OCI-LY3 (cell line): ENCODE results near the gene ULBP1.
A peak's percentile ranks its signal among the peaks of the same experiment; 100 is the strongest.

Source experiments
- H2AFZ ChIP-seq: fragments of 200-600, 300-600 bp; shearing (Covaris generic); 2 replicates; pipeline ENCODE4 v1.6.0; 2014; ENCODE audit warnings: antibody characterized with exemption, low read depth, low read length
- H3K27ac ChIP-seq: fragments of 200-600, 300-600 bp; sonication (generic); 2 replicates; pipeline ENCODE4 v1.5.1; 2014; ENCODE audit warnings: mild to moderate bottlenecking, low read length, moderate library complexity, mixed read lengths
- H3K27me3 ChIP-seq: fragments of 200-600, 300-600 bp; sonication (generic); 2 replicates; pipeline ENCODE4 v1.6.1; 2014; ENCODE audit warnings: low read depth, low read length, mixed read lengths
- H3K36me3 ChIP-seq: fragments of 200-600, 300-600 bp; sonication (generic); replicated peaks from 2 replicates; pipeline ENCODE3; 2014; ENCODE audit warnings: low read depth, low read length, mixed read lengths
- H3K4me1 ChIP-seq: fragments of 300-600, 200-600 bp; sonication (generic); 2 replicates; pipeline ENCODE4 v1.6.1; 2014; ENCODE audit warnings: low read length, mixed read lengths
- H3K4me2 ChIP-seq: fragments of 200-600, 300-600 bp; sonication (generic); 2 replicates; pipeline ENCODE4 v1.6.1; 2014; ENCODE audit warnings: low read length, mixed read lengths
- H3K4me3 ChIP-seq: fragments of 300-600, 200-600 bp; sonication (generic); 2 replicates; pipeline ENCODE4 v1.5.1; 2014; ENCODE audit warnings: antibody characterized with exemption, mild to moderate bottlenecking, low read length, moderate library complexity
- H3K79me2 ChIP-seq: fragments of 300-600, 200-600 bp; shearing (Covaris generic); 2 replicates; pipeline ENCODE4 v1.6.1; 2014; ENCODE audit warnings: mild to moderate bottlenecking, low read length, mixed read lengths
- H3K9ac ChIP-seq: fragments of 300-600, 200-600 bp; shearing (Covaris generic); 2 replicates; pipeline ENCODE4 v1.6.0; 2014; ENCODE audit warnings: mild to moderate bottlenecking, low read length, moderate library complexity
- H3K9me3 ChIP-seq: fragments of 200-600, 300-600 bp; shearing (Covaris generic); 2 replicates; pipeline ENCODE4 v1.6.1; 2014; ENCODE audit warnings: low read length, mixed read lengths; ENCODE audit not compliant: insufficient read depth
- H4K20me1 ChIP-seq: fragments of 200-600, 300-600 bp; sonication (generic); 2 replicates; pipeline ENCODE4 v1.6.1; 2016; ENCODE audit warnings: low read length, mixed read lengths; ENCODE audit not compliant: insufficient read depth
- CTCF ChIP-seq: fragments of 200-600, 300-600 bp; sonication (generic); IDR thresholded peaks from 2 replicates; pipeline ENCODE4 v1.5.1; 2014; ENCODE audit warnings: antibody characterized with exemption, low read length, low read depth
- EZH2phosphoT487 ChIP-seq: fragments of 200-600 bp; shearing (Covaris generic); IDR thresholded peaks from 2 replicates; pipeline ENCODE4 v1.6.1; 2018; ENCODE audit warnings: antibody characterized with exemption, mixed run types, low read depth

Gene ULBP1

GRCh38 chr6:149931501-149931900 is 32.2 kb upstream of the ULBP1 start:
- peaks cover 46% of the 10 kb centered on the region for H3K27me3 ChIP-seq
- no peak overlapping the region for H3K4me3 ChIP-seq

GRCh38 chr6:149933036-149933435 is 30.7 kb upstream of the ULBP1 start:
- H3K4me1 ChIP-seq = 0 out of 2 replicates have a peak, but pooled peaks cover 3% of the 10 kb centered on the region
- H3K9ac ChIP-seq = no peak overlapping the region
- no peaks in the 10 kb centered on the region for H3K9me3 ChIP-seq
- H3K27me3 ChIP-seq = peaks cover 54% of the 10 kb centered on the region
- H3K79me2 ChIP-seq = no peaks in the 10 kb centered on the region
- H3K4me3 ChIP-seq = no peak overlapping the region
- H3K36me3 ChIP-seq = no peaks in the 10 kb centered on the region
- no peak overlapping the region for H2AFZ ChIP-seq
- H3K27ac ChIP-seq = no peak overlapping the region
- H4K20me1 ChIP-seq = no peaks in the 10 kb centered on the region
- no peak for TF ChIP-seq EZH2phosphoT487
- no peak for TF ChIP-seq CTCF
- no peak overlapping the region for H3K4me2 ChIP-seq

More at GRCh38 chr6:149931501-149931900, 32.2 kb upstream of the ULBP1 start:
- Histone ChIP-seq H3K79me2 (no peaks in the 10 kb centered on the region), H3K36me3 (no peaks in the 10 kb centered on the region), H3K4me1 (no peaks in the 10 kb centered on the region), H3K9me3 (no peaks in the 10 kb centered on the region), H3K9ac (no peak overlapping the region), H4K20me1 (no peaks in the 10 kb centered on the region), H3K4me2 (no peak overlapping the region), H3K27ac (no peak overlapping the region), H2AFZ (no peak overlapping the region)
- TF ChIP-seq EZH2phosphoT487 (no peak), CTCF (no peak)

GRCh38 chr6:149933461-149933860 is 30.3 kb upstream of the ULBP1 start:
- H3K27ac ChIP-seq = no peak overlapping the region
- no peak overlapping the region for H3K9ac ChIP-seq
- H2AFZ ChIP-seq = no peak overlapping the region
- no peaks in the 10 kb centered on the region for H3K36me3 ChIP-seq
- no peak overlapping the region for H3K4me2 ChIP-seq
- H3K4me1 ChIP-seq = peaks cover 5% of the 10 kb centered on the region; the same call in 1 of the 2 replicates
- no peaks in the 10 kb centered on the region for H3K9me3 ChIP-seq
- H3K79me2 ChIP-seq = no peaks in the 10 kb centered on the region
- H3K27me3 ChIP-seq = peaks cover 56% of the 10 kb centered on the region
- H4K20me1 ChIP-seq = no peaks in the 10 kb centered on the region
- no peak for TF ChIP-seq EZH2phosphoT487
- no peak for TF ChIP-seq CTCF
- no peak overlapping the region for H3K4me3 ChIP-seq

GRCh38 chr6:149934249-149935156 is 29.2 kb upstream of the ULBP1 start:
- no peak overlapping the region for H3K27ac ChIP-seq
- peaks cover 12% of the 10 kb centered on the region for H3K4me1 ChIP-seq
- no peak overlapping the region for H3K9ac ChIP-seq
- no peaks in the 10 kb centered on the region for H3K79me2 ChIP-seq
- no peaks in the 10 kb centered on the region for H4K20me1 ChIP-seq
- H3K4me2 ChIP-seq = peak overlapping the region; percentile 24
- no peaks in the 10 kb centered on the region for H3K9me3 ChIP-seq
- TF ChIP-seq EZH2phosphoT487 (no peak), CTCF (peak; percentile 66)
- peaks cover 50% of the 10 kb centered on the region for H3K27me3 ChIP-seq
- 0 out of 2 replicates have a peak overlapping the region, but pooled peaks have one; percentile 26 for H3K4me3 ChIP-seq
- no peak overlapping the region for H2AFZ ChIP-seq
- no peaks in the 10 kb centered on the region for H3K36me3 ChIP-seq
